Neuron (in vitro differentiated cells): Measurements from ENCODE around the gene C1orf105.
"Not testable (repeated sequence)": the region's sequence is repeated elsewhere in the genome, so short reads cannot be mapped to it uniquely, and the experiment has no call there.

Source experiments
- H2AFZ ChIP-seq: one replicate; pipeline ENCODE4 v1.6.1; 2013; ENCODE audit warnings: low read depth, mild to moderate bottlenecking, inconsistent platforms, low read length, moderate library complexity
- H3K27me3 ChIP-seq: one replicate; pipeline ENCODE4 v1.6.1; 2013; ENCODE audit warnings: low read length; ENCODE audit not compliant: insufficient read depth
- H3K36me3 ChIP-seq: one replicate; pipeline ENCODE4 v1.6.1; 2013; ENCODE audit warnings: low read length; ENCODE audit not compliant: insufficient read depth
- H3K4me1 ChIP-seq: one replicate; pipeline ENCODE4 v1.6.1; 2013; ENCODE audit warnings: low read length; ENCODE audit not compliant: insufficient read depth
- H3K4me3 ChIP-seq: 2 replicates; pipeline ENCODE4 v1.5.1; 2013; ENCODE audit warnings: mild to moderate bottlenecking, low read length, moderate library complexity
- H3K9me3 ChIP-seq: one replicate; pipeline ENCODE4 v1.6.1; 2013; ENCODE audit warnings: low read length

The C1orf105 gene

DNA sequence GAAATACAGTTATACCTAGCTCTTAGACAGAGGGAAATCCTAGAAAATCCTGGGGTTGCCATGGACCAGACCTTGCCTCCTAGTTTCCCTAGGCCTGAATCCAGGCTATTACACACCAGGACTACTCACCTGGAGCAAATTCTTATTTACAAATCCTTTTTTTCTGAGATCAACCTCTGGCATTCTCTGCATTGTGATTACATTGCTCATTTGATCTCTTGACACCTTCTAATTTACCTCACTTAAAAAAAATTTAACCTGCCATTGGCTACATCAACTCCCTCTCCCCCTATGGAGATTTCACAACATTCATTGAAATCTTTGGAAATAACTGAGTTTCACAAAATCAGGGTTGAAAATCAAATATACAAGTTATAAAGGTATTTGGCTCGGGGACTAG is 2.9 kb upstream of the C1orf105 start:
- Histone ChIP-seq H3K4me3 (no peak overlapping the region), H2AFZ (no peak overlapping the region), H3K36me3 (no peaks in the 10 kb centered on the region), H3K9me3 (no peaks in the 10 kb centered on the region), H3K27me3 (no peaks in the 10 kb centered on the region), H3K4me1 (no peaks in the 10 kb centered on the region)

DNA sequence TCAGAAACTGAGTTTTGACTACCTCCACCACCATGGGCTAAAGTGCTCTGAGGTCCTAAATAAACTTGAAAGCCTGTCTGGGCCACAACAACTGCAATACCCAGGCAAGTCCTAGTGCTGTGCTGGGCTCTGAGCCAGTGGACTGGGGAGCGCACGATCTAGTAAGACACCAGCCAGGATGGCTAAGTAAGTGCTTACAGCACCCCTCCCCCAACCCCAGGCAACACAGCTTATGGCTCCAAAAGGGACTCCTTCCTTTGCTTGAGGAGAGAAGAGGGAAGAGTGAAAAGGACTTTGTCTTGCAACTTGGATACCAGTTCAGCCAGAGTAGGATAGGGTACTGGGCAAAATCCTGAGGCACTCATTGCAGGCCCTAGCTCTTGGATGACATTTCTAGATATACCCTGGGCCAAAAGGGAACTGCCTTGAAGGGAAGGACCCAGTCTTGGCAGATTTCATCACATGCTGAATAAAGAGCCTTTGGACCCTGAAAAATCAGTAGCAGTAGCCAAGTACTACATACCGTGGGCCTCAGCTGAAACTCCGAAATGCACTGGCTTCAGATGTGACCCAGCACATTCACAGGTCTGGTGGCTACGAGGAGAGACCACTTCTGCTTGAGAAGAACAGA is 1.6 kb downstream of the C1orf105 start:
- no peaks in the 10 kb centered on the region for H3K27me3 ChIP-seq

DNA sequence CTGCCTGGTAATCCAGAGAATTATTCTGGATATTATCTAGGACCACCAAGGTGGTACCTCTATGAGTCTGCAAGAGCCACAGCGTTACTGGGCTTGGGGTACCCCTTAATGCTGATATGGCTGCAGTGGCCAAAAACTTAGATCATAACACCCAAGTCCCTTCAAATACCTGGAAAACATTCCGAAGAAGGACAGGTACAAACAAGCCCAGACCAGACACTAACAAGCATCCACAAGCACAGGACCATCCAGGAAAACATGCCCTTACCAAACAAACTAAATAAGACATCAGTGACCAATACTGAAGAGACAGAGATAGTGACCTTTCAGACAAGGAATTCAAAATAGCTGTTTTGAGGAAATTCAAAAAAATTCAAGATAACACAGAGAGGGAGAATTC is 2.9 kb downstream of the C1orf105 start:
- Histone ChIP-seq H3K9me3 (peaks cover 2% of the 10 kb centered on the region), H3K36me3 (no peaks in the 10 kb centered on the region), H3K27me3 (no peaks in the 10 kb centered on the region), H2AFZ (no peak overlapping the region), H3K4me1 (no peaks in the 10 kb centered on the region), H3K4me3 (no peak overlapping the region)

More for the DNA sequence above, 1.6 kb downstream of the C1orf105 start:
- no peak overlapping the region for H3K4me3 ChIP-seq
- H3K9me3 ChIP-seq: peaks cover 2% of the 10 kb centered on the region
- no peaks in the 10 kb centered on the region for H3K4me1 ChIP-seq
- H2AFZ ChIP-seq: no peak overlapping the region
- no peaks in the 10 kb centered on the region for H3K36me3 ChIP-seq

DNA sequence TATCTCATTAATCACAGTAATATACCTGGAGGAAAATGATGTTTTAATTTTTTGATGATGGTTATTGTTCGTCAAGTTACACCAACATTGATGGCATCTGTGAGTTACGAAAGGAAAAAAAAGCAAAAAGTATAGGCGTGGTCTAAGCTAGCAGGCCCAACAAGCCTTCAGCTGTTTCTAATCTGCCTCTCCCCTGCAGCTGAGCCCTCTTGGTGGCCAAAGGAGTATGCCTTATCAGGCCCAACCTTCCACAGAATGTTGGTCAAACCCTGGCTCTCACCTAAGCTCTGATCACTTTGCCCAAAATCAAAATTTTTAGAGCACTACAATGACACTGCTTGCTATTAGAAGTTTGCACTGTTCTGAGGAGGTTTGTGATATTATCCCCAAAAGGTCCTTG is 4.9 kb downstream of the C1orf105 start:
- Histone ChIP-seq H3K4me3 (no peak overlapping the region), H3K36me3 (no peaks in the 10 kb centered on the region)

DNA sequence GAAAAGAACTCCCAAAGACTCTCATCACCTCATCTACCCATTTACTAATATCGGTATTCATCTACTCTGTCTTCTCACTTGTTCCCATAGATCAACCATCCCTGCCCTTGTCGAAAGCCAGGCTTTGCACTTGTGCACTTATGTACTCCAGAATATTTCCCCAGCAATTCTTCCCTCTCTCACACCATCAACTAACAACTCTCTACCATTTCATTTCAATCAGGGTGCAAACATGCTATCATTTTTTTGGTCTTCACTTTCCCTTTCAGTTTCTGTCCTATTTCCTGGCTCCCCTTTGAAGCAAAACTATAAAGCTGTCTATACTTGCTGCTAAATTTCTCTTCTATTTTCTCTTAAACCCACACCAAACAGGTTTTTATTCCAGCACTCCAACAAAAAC is 6.7 kb downstream of the C1orf105 start:
- Histone ChIP-seq H3K4me3 (no peak overlapping the region), H3K9me3 (peaks cover 4% of the 10 kb centered on the region), H3K27me3 (no peaks in the 10 kb centered on the region), H3K4me1 (no peaks in the 10 kb centered on the region), H2AFZ (no peak overlapping the region), H3K36me3 (no peaks in the 10 kb centered on the region)

More for the DNA sequence above, 4.9 kb downstream of the C1orf105 start:
- Histone ChIP-seq H2AFZ (no peak overlapping the region), H3K27me3 (no peaks in the 10 kb centered on the region), H3K4me1 (no peaks in the 10 kb centered on the region), H3K9me3 (peaks cover 2% of the 10 kb centered on the region)

DNA sequence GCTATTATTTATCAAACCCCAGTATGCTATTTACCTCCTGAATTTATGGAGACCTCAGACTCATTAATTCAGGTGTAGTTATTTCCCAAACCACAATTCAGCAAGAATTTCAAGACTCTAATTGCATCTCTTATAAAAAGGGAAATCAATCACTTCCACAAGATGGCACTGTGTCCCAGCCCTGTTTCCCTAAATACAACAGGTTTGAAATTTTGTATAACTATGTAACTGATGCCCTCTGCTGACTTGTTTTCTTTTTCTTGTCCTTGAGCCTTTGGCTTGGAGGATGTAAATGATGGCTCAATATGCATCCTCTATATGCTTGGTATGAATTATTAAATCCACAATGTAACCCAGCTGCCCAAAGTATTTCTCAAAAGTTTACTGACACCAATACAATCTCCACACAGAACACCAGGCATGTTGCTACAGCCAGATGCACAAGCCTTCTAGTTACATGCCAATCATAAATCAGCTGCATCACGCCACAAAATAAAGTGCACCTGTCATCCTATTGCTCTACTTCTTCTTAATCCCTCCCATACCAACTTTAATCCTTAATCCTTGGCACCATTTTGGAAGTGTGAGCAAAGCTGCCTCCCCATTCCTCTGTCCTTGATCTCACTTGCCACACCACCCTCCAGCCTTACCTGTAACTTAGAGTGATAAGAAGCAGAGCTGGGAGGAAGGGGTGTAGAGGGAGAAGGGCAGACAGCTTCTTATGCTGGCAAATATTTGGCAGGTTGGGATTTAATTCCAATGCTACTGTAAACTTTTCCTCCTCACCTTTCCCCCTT is 9.0 kb downstream of the C1orf105 start:
- Histone ChIP-seq H3K27me3 (no peaks in the 10 kb centered on the region), H3K4me1 (no peaks in the 10 kb centered on the region), H3K9me3 (peaks cover 2% of the 10 kb centered on the region), H2AFZ (no peak overlapping the region), H3K4me3 (no peak overlapping the region), H3K36me3 (no peaks in the 10 kb centered on the region)

DNA sequence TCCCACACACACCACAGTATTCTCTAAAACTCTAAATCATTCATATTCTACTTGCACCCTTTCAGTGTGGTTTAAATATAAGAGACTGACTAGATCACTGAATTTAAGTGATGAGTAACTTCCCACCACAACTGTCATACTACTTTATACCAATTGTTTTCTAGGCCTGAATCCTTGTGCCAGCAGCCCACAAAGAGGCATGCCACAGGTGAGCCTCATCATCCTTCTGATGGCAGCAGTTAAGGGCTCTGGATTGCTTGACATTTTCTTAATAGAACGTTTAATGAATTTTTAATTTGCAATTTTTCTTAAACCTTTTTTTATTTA is 9.6 kb downstream of the C1orf105 start:
- Histone ChIP-seq H3K4me1 (no peaks in the 10 kb centered on the region), H3K36me3 (no peaks in the 10 kb centered on the region), H2AFZ (no peak overlapping the region), H3K27me3 (no peaks in the 10 kb centered on the region), H3K9me3 (peaks cover 2% of the 10 kb centered on the region), H3K4me3 (no peak overlapping the region)

DNA sequence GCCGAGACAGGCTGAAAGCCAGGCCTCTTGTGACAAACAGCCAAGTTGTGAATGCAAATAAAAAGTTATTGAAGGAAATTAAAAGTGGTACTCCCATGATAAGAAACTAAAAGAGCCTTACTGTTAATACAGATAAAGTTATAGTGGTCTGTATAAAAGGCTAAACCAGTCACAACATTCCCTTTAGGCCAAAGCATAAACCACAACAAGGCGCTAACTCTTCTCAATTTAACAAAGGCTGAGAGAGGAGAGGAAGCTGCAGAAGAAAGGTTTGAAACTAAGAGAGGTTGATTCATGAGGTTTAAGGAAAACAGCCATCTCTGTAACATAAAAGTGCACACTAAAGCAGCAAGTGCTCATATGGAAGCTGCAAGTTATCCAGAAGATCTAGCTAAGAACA is 10.7 kb downstream of the C1orf105 start:
- H3K27me3 ChIP-seq: no peaks in the 10 kb centered on the region
- no peaks in the 10 kb centered on the region for H3K4me1 ChIP-seq
- H2AFZ ChIP-seq: no peak overlapping the region
- H3K4me3 ChIP-seq: no peak overlapping the region
- peaks cover 2% of the 10 kb centered on the region for H3K9me3 ChIP-seq
- H3K36me3 ChIP-seq: no peaks in the 10 kb centered on the region

DNA sequence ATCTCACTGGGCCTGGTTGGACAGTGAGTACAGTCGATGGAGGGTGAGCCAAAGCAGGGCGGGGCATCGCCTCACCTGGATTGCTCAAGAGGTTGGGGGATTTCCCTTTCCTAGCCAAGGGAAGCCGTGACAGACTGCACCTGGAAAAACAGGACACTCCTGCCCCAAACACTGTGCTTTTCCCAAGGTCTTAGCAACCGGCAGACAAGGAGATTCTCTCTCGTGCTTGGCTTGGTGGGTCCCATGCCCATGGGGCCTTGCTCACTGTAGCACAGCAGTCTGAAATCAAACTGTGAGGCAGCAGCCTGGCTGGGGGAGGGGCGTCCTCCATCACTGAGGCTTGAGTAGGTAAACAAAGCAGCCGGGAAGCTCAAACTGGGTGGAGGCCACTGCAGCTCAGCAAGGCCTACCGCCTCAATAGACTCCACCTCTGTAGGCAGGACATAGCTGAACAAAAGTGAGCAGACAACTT is 11.3 kb downstream of the C1orf105 start:
- Histone ChIP-seq H3K27me3 (no peaks in the 10 kb centered on the region), H3K4me3 (no peak overlapping the region), H2AFZ (no peak overlapping the region), H3K4me1 (no peaks in the 10 kb centered on the region), H3K9me3 (peaks cover 2% of the 10 kb centered on the region), H3K36me3 (no peaks in the 10 kb centered on the region)

DNA sequence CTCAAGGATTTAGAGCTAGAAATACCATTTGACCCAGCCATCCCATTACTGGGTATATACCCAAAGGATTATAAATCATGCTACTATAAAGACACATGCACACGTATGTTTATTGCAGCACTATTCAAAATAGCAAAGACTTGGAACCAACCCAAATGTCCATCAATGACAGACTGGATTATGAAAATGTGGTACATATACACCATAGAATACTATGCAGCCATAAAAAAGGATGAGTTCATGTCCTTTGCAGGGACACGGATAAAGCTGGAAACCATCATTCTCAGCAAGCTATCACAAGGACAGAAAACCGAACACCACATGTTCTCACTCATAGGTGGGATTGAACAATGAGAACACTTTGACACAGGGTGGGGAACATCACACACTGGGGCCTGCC is 16.7 kb downstream of the C1orf105 start:
- not testable (repeated sequence) for H3K27me3 ChIP-seq, H3K4me3 ChIP-seq, H2AFZ ChIP-seq, H3K9me3 ChIP-seq, H3K4me1 ChIP-seq, H3K36me3 ChIP-seq

DNA sequence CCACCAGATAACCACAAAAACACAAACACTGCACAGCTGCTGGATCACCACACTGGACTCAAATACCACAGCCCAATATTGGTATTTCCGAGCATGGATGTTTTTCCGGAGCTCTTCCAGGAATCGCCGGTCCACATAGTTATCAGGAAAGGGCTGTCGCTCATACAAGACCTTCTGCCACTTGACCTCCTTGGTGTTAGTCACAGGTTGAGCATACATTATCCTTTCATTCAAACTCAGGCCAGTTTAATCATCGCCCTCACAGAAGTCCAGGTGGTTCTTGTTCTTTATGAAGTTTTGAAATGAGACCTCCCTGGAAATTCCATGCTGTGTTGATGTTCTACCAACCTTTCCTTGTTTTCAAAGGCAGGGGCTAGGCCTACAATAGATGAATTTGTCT is 21.9 kb downstream of the C1orf105 start:
- peaks cover 14% of the 10 kb centered on the region for H3K36me3 ChIP-seq
- peak overlapping the region; percentile 86 for H3K4me3 ChIP-seq
- no peaks in the 10 kb centered on the region for H3K27me3 ChIP-seq
- H3K4me1 ChIP-seq: peaks cover 7% of the 10 kb centered on the region
- no peak overlapping the region for H2AFZ ChIP-seq
- no peaks in the 10 kb centered on the region for H3K9me3 ChIP-seq

DNA sequence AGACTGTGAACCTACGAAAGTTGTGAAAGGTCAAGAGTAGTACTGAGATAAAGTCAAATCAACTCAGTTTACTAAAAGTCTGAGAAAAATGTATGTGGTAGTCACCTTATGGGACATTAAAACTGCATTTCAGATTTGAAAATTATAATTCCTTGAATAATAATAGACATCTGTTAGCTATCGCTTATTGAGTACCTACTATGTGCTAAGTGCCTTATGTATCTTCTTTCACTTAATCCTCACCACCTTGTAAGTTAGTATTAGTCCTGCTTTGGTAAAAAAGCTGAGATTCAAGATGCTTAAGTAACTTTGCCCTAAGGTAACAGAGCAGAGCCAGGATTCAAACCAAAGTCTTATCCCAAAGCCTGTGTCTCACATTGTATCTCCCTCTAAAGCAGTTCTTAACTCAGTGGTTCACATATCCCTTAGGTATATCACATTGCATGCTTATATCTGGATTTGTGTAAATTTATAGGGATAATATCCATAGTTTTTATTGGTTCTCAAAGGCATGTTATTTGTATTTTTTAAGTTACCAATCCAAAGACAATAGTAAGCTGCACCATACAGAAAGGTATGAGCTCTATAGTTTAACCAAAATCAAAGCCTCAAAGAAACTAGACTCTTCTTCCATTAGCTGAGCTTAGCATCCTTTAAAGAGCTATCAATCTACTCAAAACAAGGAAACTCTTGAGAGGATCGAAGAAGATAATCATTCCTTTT is 22.5 kb downstream of the C1orf105 start:
- Histone ChIP-seq H3K36me3 (peaks cover 14% of the 10 kb centered on the region), H3K4me1 (peaks cover 7% of the 10 kb centered on the region), H3K4me3 (peak overlapping the region; percentile 86), H3K27me3 (no peaks in the 10 kb centered on the region), H3K9me3 (no peaks in the 10 kb centered on the region), H2AFZ (peak overlapping the region; percentile 70)

DNA sequence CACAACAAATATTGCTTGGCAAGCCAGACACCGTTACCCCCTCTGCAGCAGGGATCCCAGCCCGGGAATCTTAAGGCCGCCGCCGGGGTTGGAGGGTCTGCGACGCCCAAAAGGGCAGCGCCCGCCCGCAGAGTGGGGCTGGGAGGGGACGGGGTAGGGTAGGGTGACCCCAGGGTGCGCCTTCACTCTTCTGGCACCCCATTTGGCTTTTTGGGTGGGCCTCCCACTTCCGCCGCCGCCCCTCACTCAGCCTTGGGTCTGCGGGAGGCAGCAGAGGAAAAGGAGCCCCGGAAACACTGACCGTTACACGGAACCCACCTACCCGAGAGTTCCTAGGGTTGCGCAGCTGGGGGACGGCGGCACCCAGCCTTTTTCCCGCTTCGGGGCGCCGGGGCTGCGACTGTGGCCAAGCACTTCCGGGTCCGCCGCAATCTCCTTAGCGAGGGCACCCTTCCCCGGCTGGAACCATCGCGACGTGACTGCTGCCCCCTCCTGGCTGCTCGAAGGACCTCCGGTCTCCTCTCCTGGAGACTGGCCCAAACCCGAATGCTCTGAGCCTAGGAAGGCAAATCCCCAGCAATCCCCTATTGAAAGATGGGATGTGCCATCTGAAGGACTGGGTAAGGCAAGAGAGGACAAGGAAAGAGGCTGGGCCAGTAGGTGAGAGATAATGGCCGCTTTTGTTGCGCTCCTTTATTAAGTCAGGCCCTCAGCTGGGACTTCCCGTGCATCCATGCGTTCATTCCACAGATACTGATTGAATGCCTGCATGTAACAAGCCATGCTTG is 23.4 kb downstream of the C1orf105 start, which contains the start of gene PIGC:
Gene PIGC, minus strand, starts transcription at position 404 of the 788 bp plus-strand sequence. CDS start 1,447 bp downstream, outside the sequence.
- Histone ChIP-seq H2AFZ (peak within 1 kb of the TSS; percentile 70), H3K4me3 (peak within 1 kb of the TSS; percentile 86), H3K27me3 (no peaks in the 10 kb centered on the region), H3K9me3 (no peaks in the 10 kb centered on the region), H3K4me1 (peaks cover 7% of the 10 kb centered on the region), H3K36me3 (peaks cover 14% of the 10 kb centered on the region)
